ENCODE results near the gene PCSK6. TPM values are rescaled to one million over a fixed set of nuclear protein-coding genes. Genes with fewer than 3 reads are reported as not detected.
A peak's percentile ranks its signal among the peaks of the same experiment; 100 is the strongest.

The PCSK6 gene
- total RNA-seq, 1 experiment from 2014 or later, result 10.6 TPM

DNA sequence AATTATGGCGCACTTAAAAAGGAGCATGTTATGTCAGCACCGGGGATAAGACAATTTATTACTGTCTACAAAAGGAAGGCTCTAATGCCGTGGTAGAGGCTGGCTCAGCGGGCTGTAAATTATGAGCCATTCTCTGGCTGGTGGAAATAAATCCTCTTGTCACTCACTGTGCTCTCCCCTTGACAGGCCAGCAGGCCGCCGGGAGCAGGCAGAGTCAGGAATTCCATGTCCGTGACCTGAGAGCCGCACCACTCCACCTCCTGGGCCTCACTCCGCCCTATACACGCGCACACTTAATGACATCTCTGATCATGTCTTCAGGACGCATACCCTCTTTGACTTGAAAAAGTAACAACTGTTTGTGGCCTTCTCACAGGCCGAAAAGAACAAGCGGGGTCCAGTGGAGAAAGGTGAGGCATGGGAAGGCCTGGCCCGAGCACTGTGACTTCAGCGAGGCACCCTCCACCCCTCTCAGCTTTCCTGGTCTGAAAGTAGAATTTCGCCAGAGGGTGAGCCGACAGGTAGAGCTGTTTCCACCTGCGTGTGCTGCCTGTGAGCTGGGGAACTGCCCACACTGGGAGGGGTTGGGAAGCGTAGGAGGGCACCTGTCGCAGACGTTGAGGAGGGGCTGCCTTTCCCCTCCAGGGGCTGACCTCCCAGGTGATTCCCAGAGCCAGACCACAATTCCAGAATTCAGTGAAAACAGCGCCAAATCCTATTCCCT lies 13.2 kb upstream of the PCSK6 start:
- TF ChIP-seq TCF7L2 (IDR thresholded peaks at IDR 0.05; ENCODE audit: low read depth, low read length), result no peak
- BruUV-seq (replicated peaks), result no TSS peak
- Histone ChIP-seq H3K9me3 (ENCODE audit: control insufficient read depth, insufficient read depth, low read depth, low read length) (no peaks in the 10 kb centered on the region), H3K27ac (ENCODE audit: low read length) (no peak overlapping the region), H3K4me3 (ENCODE audit: low read depth in 2 of 2, low read length in 2 of 2) (no peak overlapping the region), H3K36me3 (ENCODE audit: control insufficient read depth, insufficient read depth, low read length) (no peaks in the 10 kb centered on the region), H3K4me1 (ENCODE audit: control insufficient read depth, insufficient read depth, low read length) (no peaks in the 10 kb centered on the region), H3K27me3 (ENCODE audit: control insufficient read depth, insufficient read depth, low read length) (no peaks in the 10 kb centered on the region)
- POLR2A ChIA-PET, result interaction anchor here (0.6 kb wide), 1 partner anchor 29 kb away, joined by 3 read pairs; no protein-coding TSS in a partner anchor
- intact Hi-C loops (cut with micrococcal nuclease; ENCODE audit: unreplicated experiment) (loop anchor here (5.0 kb wide), 1 partner anchor 200 kb away; no protein-coding TSS in a partner anchor), in situ Hi-C loops (cut with HindIII; ENCODE audit: low pct_unique_long_range_greater_than_20kb, low sequenced_read_pairs) (no loop called here)
- DNase-seq (ENCODE audit: low read depth, low spot score) (no peak), ATAC-seq (no peak)
- CTCF ChIA-PET, result interaction anchor here (0.6 to 0.8 kb wide), 2 partner anchors 15 to 155 kb away, joined by 3 to 5 read pairs; no protein-coding TSS in a partner anchor

DNA sequence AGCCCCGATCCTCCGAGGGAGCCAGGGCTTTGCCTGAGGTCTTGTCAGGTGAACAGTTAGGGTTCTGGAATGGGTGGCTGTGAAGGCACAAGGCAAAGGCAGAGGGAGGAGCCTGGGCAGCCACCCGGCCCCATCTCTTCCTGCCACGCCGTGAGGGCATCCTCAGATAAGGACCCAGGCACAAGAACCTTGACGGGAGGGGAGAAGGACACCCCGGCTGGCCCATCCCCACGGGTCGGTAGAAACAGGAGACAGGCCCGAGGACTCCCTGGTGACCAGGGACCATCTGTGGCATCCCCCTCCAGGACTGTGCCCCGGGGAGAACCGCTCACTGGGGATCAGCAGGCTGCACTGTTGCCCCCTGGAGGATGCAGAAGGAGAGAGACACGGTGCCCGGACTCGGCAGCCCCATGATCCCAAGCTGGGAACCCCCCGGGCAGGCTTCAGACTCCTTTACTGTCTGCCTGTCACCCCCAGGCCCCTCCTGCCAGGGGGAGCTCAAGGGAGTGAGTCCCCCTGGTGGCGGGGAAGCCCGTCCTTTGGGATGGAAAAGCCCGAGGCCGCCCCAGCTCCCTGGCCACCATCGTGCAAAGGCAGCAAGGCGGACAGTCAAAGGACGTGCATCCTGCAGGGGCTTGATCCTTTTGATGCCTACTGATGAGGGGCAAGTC lies 12.3 kb upstream of the PCSK6 start:
- ChIA-PET POLR2A (no interaction called here), CTCF (interaction anchor here (0.8 kb wide), 1 partner anchor 154 kb away, joined by 3 read pairs; no protein-coding TSS in a partner anchor)
- Histone ChIP-seq H3K36me3 (ENCODE audit: control insufficient read depth, insufficient read depth, low read length) (no peaks in the 10 kb centered on the region), H3K4me3 (ENCODE audit: low read depth in 2 of 2, low read length in 2 of 2) (peak overlapping the region in 1 of 2 experiments; percentile 5; a peak in 1 of 4 replicates), H3K27ac (ENCODE audit: low read length) (no peak overlapping the region), H3K9me3 (ENCODE audit: control insufficient read depth, insufficient read depth, low read depth, low read length) (no peaks in the 10 kb centered on the region), H3K27me3 (ENCODE audit: control insufficient read depth, insufficient read depth, low read length) (no peaks in the 10 kb centered on the region), H3K4me1 (ENCODE audit: control insufficient read depth, insufficient read depth, low read length) (no peaks in the 10 kb centered on the region)
- BruUV-seq (replicated peaks), result no TSS peak
- TF ChIP-seq, protein P1, sequence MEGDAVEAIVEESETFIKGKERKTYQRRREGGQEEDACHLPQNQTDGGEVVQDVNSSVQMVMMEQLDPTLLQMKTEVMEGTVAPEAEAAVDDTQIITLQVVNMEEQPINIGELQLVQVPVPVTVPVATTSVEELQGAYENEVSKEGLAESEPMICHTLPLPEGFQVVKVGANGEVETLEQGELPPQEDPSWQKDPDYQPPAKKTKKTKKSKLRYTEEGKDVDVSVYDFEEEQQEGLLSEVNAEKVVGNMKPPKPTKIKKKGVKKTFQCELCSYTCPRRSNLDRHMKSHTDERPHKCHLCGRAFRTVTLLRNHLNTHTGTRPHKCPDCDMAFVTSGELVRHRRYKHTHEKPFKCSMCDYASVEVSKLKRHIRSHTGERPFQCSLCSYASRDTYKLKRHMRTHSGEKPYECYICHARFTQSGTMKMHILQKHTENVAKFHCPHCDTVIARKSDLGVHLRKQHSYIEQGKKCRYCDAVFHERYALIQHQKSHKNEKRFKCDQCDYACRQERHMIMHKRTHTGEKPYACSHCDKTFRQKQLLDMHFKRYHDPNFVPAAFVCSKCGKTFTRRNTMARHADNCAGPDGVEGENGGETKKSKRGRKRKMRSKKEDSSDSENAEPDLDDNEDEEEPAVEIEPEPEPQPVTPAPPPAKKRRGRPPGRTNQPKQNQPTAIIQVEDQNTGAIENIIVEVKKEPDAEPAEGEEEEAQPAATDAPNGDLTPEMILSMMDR (IDR thresholded peaks at IDR 0.05), result peak; percentile 90
- TF ChIP-seq, protein P2, sequence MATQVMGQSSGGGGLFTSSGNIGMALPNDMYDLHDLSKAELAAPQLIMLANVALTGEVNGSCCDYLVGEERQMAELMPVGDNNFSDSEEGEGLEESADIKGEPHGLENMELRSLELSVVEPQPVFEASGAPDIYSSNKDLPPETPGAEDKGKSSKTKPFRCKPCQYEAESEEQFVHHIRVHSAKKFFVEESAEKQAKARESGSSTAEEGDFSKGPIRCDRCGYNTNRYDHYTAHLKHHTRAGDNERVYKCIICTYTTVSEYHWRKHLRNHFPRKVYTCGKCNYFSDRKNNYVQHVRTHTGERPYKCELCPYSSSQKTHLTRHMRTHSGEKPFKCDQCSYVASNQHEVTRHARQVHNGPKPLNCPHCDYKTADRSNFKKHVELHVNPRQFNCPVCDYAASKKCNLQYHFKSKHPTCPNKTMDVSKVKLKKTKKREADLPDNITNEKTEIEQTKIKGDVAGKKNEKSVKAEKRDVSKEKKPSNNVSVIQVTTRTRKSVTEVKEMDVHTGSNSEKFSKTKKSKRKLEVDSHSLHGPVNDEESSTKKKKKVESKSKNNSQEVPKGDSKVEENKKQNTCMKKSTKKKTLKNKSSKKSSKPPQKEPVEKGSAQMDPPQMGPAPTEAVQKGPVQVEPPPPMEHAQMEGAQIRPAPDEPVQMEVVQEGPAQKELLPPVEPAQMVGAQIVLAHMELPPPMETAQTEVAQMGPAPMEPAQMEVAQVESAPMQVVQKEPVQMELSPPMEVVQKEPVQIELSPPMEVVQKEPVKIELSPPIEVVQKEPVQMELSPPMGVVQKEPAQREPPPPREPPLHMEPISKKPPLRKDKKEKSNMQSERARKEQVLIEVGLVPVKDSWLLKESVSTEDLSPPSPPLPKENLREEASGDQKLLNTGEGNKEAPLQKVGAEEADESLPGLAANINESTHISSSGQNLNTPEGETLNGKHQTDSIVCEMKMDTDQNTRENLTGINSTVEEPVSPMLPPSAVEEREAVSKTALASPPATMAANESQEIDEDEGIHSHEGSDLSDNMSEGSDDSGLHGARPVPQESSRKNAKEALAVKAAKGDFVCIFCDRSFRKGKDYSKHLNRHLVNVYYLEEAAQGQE (IDR thresholded peaks at IDR 0.05; ENCODE audit: insufficient read depth in 1 of 2, low read depth in 2 of 2, low read length in 1 of 2), result no peak
- TF ChIP-seq TCF7L2 (IDR thresholded peaks at IDR 0.05; ENCODE audit: low read depth, low read length) (no peak), POLR2AphosphoS5 (IDR thresholded peaks at IDR 0.05; ENCODE audit: low read depth, low read length) (no peak), SIN3A (IDR thresholded peaks at IDR 0.05; ENCODE audit: borderline replicate concordance, insufficient read depth, low read depth, low read length) (no peak)
- intact Hi-C loops (cut with micrococcal nuclease; ENCODE audit: unreplicated experiment) (loop anchor here (5.0 kb wide), 1 partner anchor 200 kb away; no protein-coding TSS in a partner anchor), in situ Hi-C loops (cut with HindIII; ENCODE audit: low pct_unique_long_range_greater_than_20kb, low sequenced_read_pairs) (no loop called here)
- ATAC-seq (peak; percentile 94), DNase-seq (ENCODE audit: low read depth, low spot score) (no peak)

Measured in Panc1 (cell line).